H1 (cell line): ENCODE data around the gene CHMP4B. TPM values are rescaled to one million over a fixed set of nuclear protein-coding genes. Genes with fewer than 3 reads are reported as not detected.

Experiments
- CTCF ChIA-PET: fragments of 300-600 bp; sonication (Branson Sonifier 250); formaldehyde crosslinking; loops from one replicate; lab custom pipeline; 2021; ENCODE audit not compliant: partially characterized antibody; lab: Charles Lee
- POLR2A ChIA-PET: fragments of 300-600 bp; sonication (Branson Sonifier 250); formaldehyde crosslinking; loops from one replicate; lab custom pipeline; 2021; ENCODE audit warnings: inconsistent platforms; ENCODE audit not compliant: partially characterized antibody; lab: Charles Lee
- DNase-seq, 2 experiments: peaks; one replicate each; pipeline versions ENCODE4 v3.0.0 to v3.0.0-alpha.2; 2010 to 2022; ENCODE audit warnings: low spot score in 2 of 2, low read depth in 1 of 2, mixed read lengths in 1 of 2
- FAIRE-seq: peaks from 2 replicates; lab custom pipeline; 2011; peaks lifted over from hg19 to GRCh38; lab: Jason Lieb, UNC
- H2AFZ ChIP-seq: 2 replicates; pipeline ENCODE4 v1.8.1; 2012; ENCODE audit warnings: low read length, inconsistent platforms
- H2AK5ac ChIP-seq: 2 replicates; pipeline ENCODE4 v1.6.1; 2013; ENCODE audit warnings: low read depth, low read length
- H2BK120ac ChIP-seq: replicated peaks from 2 replicates; pipeline ENCODE3; 2013; ENCODE audit warnings: low read depth, low read length, inconsistent platforms
- H2BK12ac ChIP-seq: 2 replicates; pipeline ENCODE4 v1.6.1; 2013; ENCODE audit warnings: low read depth, low read length
- H2BK15ac ChIP-seq: 2 replicates; pipeline ENCODE4 v1.6.1; 2013; ENCODE audit warnings: low read length
- H2BK20ac ChIP-seq: 2 replicates; pipeline ENCODE4 v1.6.1; 2013; ENCODE audit warnings: low read length
- H2BK5ac ChIP-seq: 2 replicates; pipeline ENCODE4 v1.6.1; 2013; ENCODE audit warnings: low read depth, low read length
- H3K14ac ChIP-seq: 2 replicates; pipeline ENCODE4 v1.6.1; 2013; ENCODE audit warnings: inconsistent platforms; ENCODE audit not compliant: insufficient read length
- H3K18ac ChIP-seq: 2 replicates; pipeline ENCODE4 v1.6.1; 2013; ENCODE audit warnings: low read length; ENCODE audit errors: extremely low read depth
- H3K23ac ChIP-seq: 2 replicates; pipeline ENCODE4 v1.6.1; 2013; ENCODE audit warnings: inconsistent platforms; ENCODE audit not compliant: insufficient read length
- H3K23me2 ChIP-seq: 2 replicates; pipeline ENCODE4 v1.6.1; 2013; ENCODE audit warnings: low read depth, low read length
- H3K27ac ChIP-seq: 2 replicates; pipeline ENCODE4 v1.6.1; 2011; ENCODE audit warnings: low read depth, low read length, inconsistent platforms
- H3K27me3 ChIP-seq, 4 experiments: replicated peaks in 1 of 4; 1 replicate in 1 of 4; 2 replicates in 3 of 4; pipeline versions ENCODE4 v1.6.1 to v1.8.1; 2011 to 2013; ENCODE audit warnings: low read length in 3 of 4, mild to moderate bottlenecking in 3 of 4, inconsistent platforms in 2 of 4, mixed read lengths in 2 of 4, moderate library complexity in 1 of 4; ENCODE audit not compliant: control insufficient read depth in 3 of 4, insufficient read depth in 3 of 4; ENCODE audit errors: extremely low read depth in 1 of 4
- H3K36me3 ChIP-seq, 4 experiments: 2 replicates each; pipeline versions ENCODE4 v1.6.1 to v1.8.1; 2011 to 2013; ENCODE audit warnings: mild to moderate bottlenecking in 4 of 4, low read length in 3 of 4, moderate library complexity in 2 of 4, control low read depth in 1 of 4, inconsistent platforms in 1 of 4; ENCODE audit not compliant: insufficient read depth in 4 of 4, control insufficient read depth in 2 of 4
- H3K4ac ChIP-seq: replicated peaks from 2 replicates; pipeline ENCODE3; 2013; ENCODE audit warnings: low read length, low read depth, mixed read lengths, inconsistent platforms; ENCODE audit not compliant: insufficient read length
- H3K4me1 ChIP-seq, 4 experiments: replicated peaks in 1 of 4; 1 replicate in 1 of 4; 2 replicates in 3 of 4; pipeline versions ENCODE4 v1.6.1 to v1.8.1; 2011 to 2013; ENCODE audit warnings: low read length in 3 of 4, inconsistent platforms in 2 of 4, mixed read lengths in 1 of 4; ENCODE audit not compliant: insufficient read depth in 4 of 4, control insufficient read depth in 3 of 4
- H3K4me2 ChIP-seq, 2 experiments: 2 replicates each; pipeline versions ENCODE4 v1.6.1 to v1.8.1; 2011 to 2013; ENCODE audit warnings: low read depth in 2 of 2, low read length in 2 of 2, control low read depth in 1 of 2, inconsistent platforms in 1 of 2, mild to moderate bottlenecking in 1 of 2; ENCODE audit not compliant: insufficient read depth in 1 of 2
- H3K4me3 ChIP-seq, 4 experiments: fragments of 200-600, 300-600 bp in 1 of 4; sonication (generic), shearing (Covaris generic), sonication (Bioruptor Twin) in 1 of 4; 2 replicates each; pipeline versions ENCODE4 v1.5.1 to v1.8.1; 2011 to 2016; ENCODE audit warnings: low read length in 4 of 4, low read depth in 3 of 4, control low read depth in 2 of 4, inconsistent platforms in 2 of 4, mild to moderate bottlenecking in 2 of 4, mixed read lengths in 1 of 4, moderate library complexity in 1 of 4; ENCODE audit not compliant: insufficient read depth in 2 of 4; ENCODE audit errors: extremely low read depth in 1 of 4
- H3K56ac ChIP-seq: replicated peaks from 2 replicates; pipeline ENCODE3; 2013; ENCODE audit warnings: low read depth, mild to moderate bottlenecking, mixed read lengths, low read length, inconsistent platforms; ENCODE audit not compliant: insufficient read length
- H3K79me1 ChIP-seq: 2 replicates; pipeline ENCODE4 v1.6.1; 2013; ENCODE audit warnings: low read depth, low read length, control low read depth
- H3K79me2 ChIP-seq, 2 experiments: 2 replicates each; pipeline versions ENCODE4 v1.6.1 to v1.8.1; 2012 to 2013; ENCODE audit warnings: low read length in 2 of 2, mild to moderate bottlenecking in 2 of 2, inconsistent platforms in 1 of 2; ENCODE audit not compliant: insufficient read depth in 2 of 2, control insufficient read depth in 1 of 2
- H3K9ac ChIP-seq, 4 experiments: replicated peaks in 1 of 4; 1 replicate in 1 of 4; 2 replicates in 3 of 4; pipeline versions ENCODE4 v1.6.1 to v1.8.1; 2011 to 2013; ENCODE audit warnings: low read depth in 3 of 4, low read length in 3 of 4, control low read depth in 2 of 4, mild to moderate bottlenecking in 2 of 4, moderate library complexity in 2 of 4, inconsistent platforms in 1 of 4; ENCODE audit errors: extremely low read depth in 1 of 4
- H3K9me3 ChIP-seq, 2 experiments: 2 replicates each; pipeline versions ENCODE4 v1.6.1 to v1.8.1; 2012 to 2013; ENCODE audit warnings: mild to moderate bottlenecking in 2 of 2, moderate library complexity in 2 of 2, control low read depth in 1 of 2, inconsistent platforms in 1 of 2, low read depth in 1 of 2, low read length in 1 of 2, mixed read lengths in 1 of 2; ENCODE audit not compliant: insufficient read depth in 2 of 2
- H4K20me1 ChIP-seq, 2 experiments: replicated peaks in 1 of 2; 2 replicates each; pipeline versions ENCODE3 to v1.8.1; 2011 to 2013; ENCODE audit warnings: inconsistent platforms in 2 of 2, low read length in 2 of 2, mild to moderate bottlenecking in 1 of 2; ENCODE audit not compliant: insufficient read depth in 2 of 2, control insufficient read depth in 1 of 2
- H4K5ac ChIP-seq: 2 replicates; pipeline ENCODE4 v1.6.1; 2013; ENCODE audit warnings: low read length, low read depth, mixed read lengths, inconsistent platforms; ENCODE audit not compliant: insufficient read length
- H4K8ac ChIP-seq: 2 replicates; pipeline ENCODE4 v1.8.0; 2013; ENCODE audit warnings: mild to moderate bottlenecking, moderate library complexity, low read length, inconsistent platforms; ENCODE audit not compliant: insufficient read depth; ENCODE audit errors: extremely low read depth
- H4K91ac ChIP-seq: replicated peaks from 2 replicates; pipeline ENCODE3; 2013; ENCODE audit warnings: low read length, mixed read lengths, inconsistent platforms; ENCODE audit not compliant: insufficient read length
- ATF3 ChIP-seq: IDR thresholded peaks from 2 replicates; pipeline ENCODE4 v1.6.1; 2011; ENCODE audit warnings: low read depth, mild to moderate bottlenecking, low read length; ENCODE audit not compliant: insufficient read depth
- EZH2 ChIP-seq: fragments of 200-600 bp; sonication (generic); IDR thresholded peaks from 2 replicates; pipeline ENCODE4 v1.7.1; 2012; ENCODE audit warnings: low read depth, mild to moderate bottlenecking, moderate library complexity, low read length, inconsistent platforms; ENCODE audit not compliant: severe bottlenecking
- GABPA ChIP-seq: IDR thresholded peaks from 2 replicates; pipeline ENCODE4 v1.6.1; 2011; ENCODE audit warnings: mild to moderate bottlenecking, low read length, moderate library complexity, borderline replicate concordance; ENCODE audit not compliant: insufficient read depth
- JUN ChIP-seq: IDR thresholded peaks from 2 replicates; pipeline ENCODE4 v1.6.1; 2011; ENCODE audit warnings: low read depth, mild to moderate bottlenecking, improper control_type of control experiment, low read length
- KDM1A ChIP-seq: fragments of 200-600, 300-600 bp; sonication (generic); IDR thresholded peaks from 2 replicates; pipeline ENCODE4 v1.7.1; 2016; ENCODE audit warnings: mild to moderate bottlenecking, low read length, borderline replicate concordance
- MAX ChIP-seq: IDR thresholded peaks from 2 replicates; pipeline ENCODE4 v1.6.1; 2012; ENCODE audit warnings: inconsistent platforms
- RXRA ChIP-seq: IDR thresholded peaks from 2 replicates; pipeline ENCODE4 v1.6.1; 2011; ENCODE audit warnings: low read depth, mild to moderate bottlenecking, low read length, moderate library complexity; ENCODE audit not compliant: insufficient read depth
- WGBS, 2 experiments: shearing (Covaris generic) in 1 of 2; methylation state at CpG; one replicate each; pipeline versions ENCODE4 v1.1.6 to v1.1.7; 2013 to 2015; ENCODE audit warnings: low lambda C conversion rate in 2 of 2, mixed read lengths in 2 of 2, inconsistent platforms in 1 of 2, low coverage in 1 of 2, missing lambda C conversion rate in 1 of 2; ENCODE audit not compliant: insufficient replicate concordance in 2 of 2, insufficient coverage in 1 of 2, insufficient read length in 1 of 2; ENCODE audit errors: extremely low coverage in 1 of 2, missing lambda C conversion rate in 1 of 2; 5-methylcytosine and 5-hydroxymethylcytosine counted together
- polyA plus RNA-seq, 7 experiments: library from polyadenylated mRNA; depleted of rRNA in 3 of 7; stranded (reverse) in 5 of 7; unstranded in 2 of 7; fragments of >200 nt in 5 of 7; fragments of 200-250 nt in 2 of 7; gene quantifications; 1 replicate in 5 of 7; 2 replicates in 1 of 7; 4 replicates in 1 of 7; pipeline versions ENCODE4 v1.2.1 to v1.2.3, GENCODE V29; 2011 to 2013; ENCODE audit warnings: missing spikeins in 2 of 7, mixed read lengths in 2 of 7
- total RNA-seq: library from RNA; stranded (reverse); fragmentation: NEBNext Ultra II Directional; extraction: Animal tissue kit (Norgen Biotek cat#: 25700); gene quantifications from 2 replicates; pipeline ENCODE4 v1.2.1, GENCODE V29; 2021
- TF ChIP-seq, protein P1 (sequence below): IDR thresholded peaks from 2 replicates; pipeline ENCODE4 v1.6.1; 2012; ENCODE audit warnings: inconsistent platforms

Gene CHMP4B
- total and polyA plus RNA-seq, 2 of the 8 experiments (the other 6 are each of a cell fraction or from before 2014, with no cell fraction given) = 38.6 to 66.3 TPM

DNA sequence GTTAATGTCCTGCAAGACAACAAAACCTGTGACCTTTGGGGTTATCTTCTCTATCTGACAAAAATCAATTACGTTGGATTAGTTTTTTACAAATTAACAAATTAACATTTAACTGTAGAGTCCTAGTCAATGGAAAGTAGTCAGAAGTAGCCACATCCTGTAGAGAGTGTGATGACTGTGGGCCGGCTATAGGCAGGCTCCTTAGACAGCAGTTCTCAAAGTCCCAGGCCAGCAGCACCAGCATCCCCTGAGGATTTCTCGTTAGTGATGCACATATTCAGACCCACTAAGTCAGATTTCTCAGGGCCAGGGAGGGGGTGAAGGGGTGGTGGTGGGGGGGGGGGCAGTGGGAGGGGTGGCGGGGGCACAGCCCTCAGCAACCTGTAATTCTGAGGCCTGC is 42.1 kb upstream of the CHMP4B start:
- no peaks in the 10 kb centered on the region for H3K4me1 ChIP-seq
- no peak overlapping the region for H4K8ac ChIP-seq
- no peak overlapping the region for H2BK12ac ChIP-seq
- H3K4me3 ChIP-seq = no peak overlapping the region
- no peak overlapping the region for H3K27ac ChIP-seq
- H3K79me1 ChIP-seq = no peaks in the 10 kb centered on the region
- H2BK15ac ChIP-seq = no peak overlapping the region
- H3K9me3 ChIP-seq = no peaks in the 10 kb centered on the region
- H3K56ac ChIP-seq = no peak overlapping the region
- H4K5ac ChIP-seq = no peak overlapping the region
- no peak overlapping the region for H2BK120ac ChIP-seq
- no peak overlapping the region for H3K14ac ChIP-seq
- no peak for TF ChIP-seq MAX
- no peak for TF ChIP-seq KDM1A
- no peak for TF ChIP-seq RXRA
- TF ChIP-seq GABPA = no peak
- no peak for TF ChIP-seq ATF3
- TF ChIP-seq JUN = no peak
- no peak for TF ChIP-seq EZH2
- TF ChIP-seq, protein P1, sequence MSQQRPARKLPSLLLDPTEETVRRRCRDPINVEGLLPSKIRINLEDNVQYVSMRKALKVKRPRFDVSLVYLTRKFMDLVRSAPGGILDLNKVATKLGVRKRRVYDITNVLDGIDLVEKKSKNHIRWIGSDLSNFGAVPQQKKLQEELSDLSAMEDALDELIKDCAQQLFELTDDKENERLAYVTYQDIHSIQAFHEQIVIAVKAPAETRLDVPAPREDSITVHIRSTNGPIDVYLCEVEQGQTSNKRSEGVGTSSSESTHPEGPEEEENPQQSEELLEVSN = no peak
- no peak overlapping the region for H2AK5ac ChIP-seq
- 74% methylated on average over 3 of the region's 4 CpGs; no CpG with 5 or more reads in 1 of the 2 experiments for WGBS, 2 experiments
- ChIA-PET CTCF (interaction anchor here (1.0 kb wide), 1 partner anchor 42 kb away, joined by 3 read pairs; no protein-coding TSS in a partner anchor), POLR2A (no interaction called here)
- no peak overlapping the region for H3K18ac ChIP-seq
- DNase-seq (no peak), FAIRE-seq (no peak)
- no peak overlapping the region for H4K91ac ChIP-seq
- no peak overlapping the region for H3K9ac ChIP-seq
- no peaks in the 10 kb centered on the region for H3K27me3 ChIP-seq
- H2AFZ ChIP-seq = no peak overlapping the region
- no peaks in the 10 kb centered on the region for H3K79me2 ChIP-seq
- H4K20me1 ChIP-seq = no peaks in the 10 kb centered on the region
- H2BK5ac ChIP-seq = no peak overlapping the region
- H3K36me3 ChIP-seq = no peaks in the 10 kb centered on the region; a peak in 2 of 8 replicates
- no peak overlapping the region for H2BK20ac ChIP-seq
- no peak overlapping the region for H3K23ac ChIP-seq
- H3K4ac ChIP-seq = no peak overlapping the region
- no peaks in the 10 kb centered on the region for H3K23me2 ChIP-seq
- no peak overlapping the region for H3K4me2 ChIP-seq
